ENCODE results near the gene TMPRSS3. TPM values are rescaled to one million over a fixed set of nuclear protein-coding genes. Genes with fewer than 3 reads are reported as not detected.

The TMPRSS3 gene
- total RNA-seq, 4 donors from 2014 or later: 0.34 TPM; not detected in 3

DNA sequence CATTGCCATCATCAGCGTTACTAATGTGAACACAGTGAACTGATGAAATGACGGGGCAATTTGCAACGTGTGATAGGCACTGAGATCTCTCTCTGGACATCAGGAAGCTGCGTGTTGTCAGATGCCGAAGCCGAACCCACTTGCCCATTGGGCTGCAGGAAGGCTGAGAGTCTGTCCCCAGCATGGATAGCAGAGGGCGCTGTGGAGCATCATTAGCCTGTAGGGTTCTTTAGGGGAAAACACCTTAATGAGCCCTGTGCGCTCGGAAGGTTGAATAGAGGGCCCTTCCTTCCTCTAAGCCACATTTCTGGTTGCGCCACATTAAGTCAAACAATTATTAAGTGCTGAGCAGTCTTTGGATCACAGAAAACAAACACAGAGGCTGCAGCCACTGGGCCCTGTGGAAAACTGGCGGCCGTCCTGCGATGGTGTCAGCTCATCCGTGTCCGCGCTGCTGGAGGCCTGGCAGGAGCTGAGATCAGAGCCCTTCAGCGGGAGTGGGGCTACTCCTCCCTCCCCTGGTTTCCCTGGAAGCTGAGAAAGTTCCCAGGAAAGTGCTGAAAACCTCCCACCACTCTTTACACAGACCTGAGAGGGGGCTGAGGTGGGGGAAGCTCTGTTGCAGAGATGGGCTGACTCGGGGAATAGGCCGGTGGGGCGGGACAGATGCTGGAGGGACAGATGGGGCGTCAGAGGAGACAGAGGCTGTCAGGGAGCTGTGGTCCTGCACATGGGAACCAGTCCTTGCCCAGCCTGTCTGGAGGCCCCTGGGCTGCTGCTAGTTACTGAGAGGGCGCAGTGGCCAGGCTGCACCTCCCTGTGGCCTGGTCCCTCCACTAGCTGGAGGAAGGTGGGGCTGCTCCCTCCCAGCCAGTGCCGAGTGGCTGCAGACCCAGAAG, 57.8 kb downstream of the TMPRSS3 start:
- TF ChIP-seq, protein P1, sequence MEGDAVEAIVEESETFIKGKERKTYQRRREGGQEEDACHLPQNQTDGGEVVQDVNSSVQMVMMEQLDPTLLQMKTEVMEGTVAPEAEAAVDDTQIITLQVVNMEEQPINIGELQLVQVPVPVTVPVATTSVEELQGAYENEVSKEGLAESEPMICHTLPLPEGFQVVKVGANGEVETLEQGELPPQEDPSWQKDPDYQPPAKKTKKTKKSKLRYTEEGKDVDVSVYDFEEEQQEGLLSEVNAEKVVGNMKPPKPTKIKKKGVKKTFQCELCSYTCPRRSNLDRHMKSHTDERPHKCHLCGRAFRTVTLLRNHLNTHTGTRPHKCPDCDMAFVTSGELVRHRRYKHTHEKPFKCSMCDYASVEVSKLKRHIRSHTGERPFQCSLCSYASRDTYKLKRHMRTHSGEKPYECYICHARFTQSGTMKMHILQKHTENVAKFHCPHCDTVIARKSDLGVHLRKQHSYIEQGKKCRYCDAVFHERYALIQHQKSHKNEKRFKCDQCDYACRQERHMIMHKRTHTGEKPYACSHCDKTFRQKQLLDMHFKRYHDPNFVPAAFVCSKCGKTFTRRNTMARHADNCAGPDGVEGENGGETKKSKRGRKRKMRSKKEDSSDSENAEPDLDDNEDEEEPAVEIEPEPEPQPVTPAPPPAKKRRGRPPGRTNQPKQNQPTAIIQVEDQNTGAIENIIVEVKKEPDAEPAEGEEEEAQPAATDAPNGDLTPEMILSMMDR (IDR thresholded peaks at IDR 0.05; ENCODE audit: low read depth): no peak

DNA sequence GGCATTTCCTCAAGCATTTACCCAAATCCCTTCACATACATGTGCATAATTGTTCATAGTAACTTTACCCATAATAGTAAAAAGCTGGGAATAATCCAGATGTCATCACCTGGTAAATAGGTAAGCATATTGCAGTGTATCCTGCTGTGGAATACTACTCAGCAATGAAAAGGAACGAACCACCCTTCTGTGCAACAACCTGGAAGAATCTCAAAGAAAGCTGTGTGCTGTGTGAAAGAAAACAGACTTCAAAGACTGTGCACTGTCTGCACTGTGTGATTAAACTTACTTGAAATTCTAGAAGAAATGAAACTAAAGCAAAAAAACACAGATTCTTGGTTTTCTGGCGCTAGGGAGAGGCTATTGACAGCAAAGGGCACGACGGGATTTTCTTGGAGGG, 58.6 kb downstream of the TMPRSS3 start:
- TF ChIP-seq, protein P1 (IDR thresholded peaks at IDR 0.05; ENCODE audit: low read depth): no peak

DNA sequence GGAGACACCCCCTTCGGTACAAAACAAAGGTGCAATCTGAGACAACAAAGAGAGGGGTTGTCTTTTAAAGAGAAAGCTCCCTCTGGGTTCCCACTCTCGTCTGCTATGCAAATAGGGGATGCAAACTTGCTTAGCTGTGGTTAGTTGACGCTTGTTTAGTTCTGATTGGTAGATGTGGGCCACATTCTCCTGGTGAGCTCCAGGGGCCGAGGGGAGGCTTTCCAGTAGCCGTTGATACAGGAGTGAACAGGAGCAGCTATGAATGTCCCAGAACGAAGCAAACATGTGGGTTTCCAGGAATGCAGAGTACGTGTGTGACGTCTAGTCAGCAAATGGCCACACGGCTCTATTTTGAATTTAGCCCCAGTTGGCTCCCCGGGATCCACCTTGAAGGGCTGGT, 59.8 kb downstream of the TMPRSS3 start:
- TF ChIP-seq, protein P1 (IDR thresholded peaks at IDR 0.05; ENCODE audit: low read depth): no peak

DNA sequence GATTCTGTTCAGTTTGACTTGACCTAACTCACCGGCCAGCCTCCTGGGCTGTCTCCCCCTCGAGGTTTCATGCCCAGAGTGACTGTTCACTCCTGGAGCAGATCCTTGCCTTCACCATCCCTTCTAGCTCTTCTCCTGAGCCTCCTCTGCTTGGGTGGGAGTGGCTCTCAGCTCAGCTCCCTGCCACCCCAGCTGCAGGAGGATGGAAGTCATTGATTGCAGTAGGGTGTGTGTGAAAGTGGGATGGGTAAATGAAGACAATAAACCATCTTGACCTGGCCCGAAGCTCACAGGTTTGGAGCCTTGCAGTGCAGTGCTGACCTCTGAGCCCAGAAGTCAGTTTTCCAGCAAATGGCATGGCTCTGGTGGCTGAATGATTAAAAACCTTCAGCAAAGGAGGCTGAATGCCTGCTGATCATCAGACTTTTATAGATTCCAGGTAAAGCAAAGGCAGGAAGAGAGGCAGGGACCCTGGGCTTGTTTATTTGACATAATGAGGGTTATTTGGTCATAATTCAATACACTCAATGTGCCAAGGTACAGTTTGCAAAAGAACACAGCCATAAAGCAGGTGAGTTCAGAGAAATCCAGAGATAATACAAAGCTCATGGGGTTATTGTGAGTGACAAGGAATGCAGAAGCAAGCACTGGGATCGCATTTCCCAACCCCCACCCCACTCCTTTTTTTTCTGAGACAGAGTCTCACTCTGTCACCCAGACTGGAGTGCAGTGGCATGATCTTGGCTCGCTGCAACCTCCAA, 63.1 kb downstream of the TMPRSS3 start:
- TF ChIP-seq, protein P1 (IDR thresholded peaks at IDR 0.05; ENCODE audit: low read depth): no peak

GRCh38 chr21:42331660-42332059, 64.2 kb downstream of the TMPRSS3 start:
- TF ChIP-seq, protein P1 (IDR thresholded peaks at IDR 0.05; ENCODE audit: low read depth): no peak

- TF ChIP-seq, protein P1 (IDR thresholded peaks at IDR 0.05; ENCODE audit: low read depth): no peak
These were observed 65.2 kb downstream of the TMPRSS3 start for GRCh38 chr21:42330380-42331371.

Measured in subcutaneous adipose tissue (tissue), 4 donors.